Testis (tissue), 3 donors: ENCODE measurements around the gene BCL7A. TPM values are rescaled to one million over a fixed set of nuclear protein-coding genes. Genes with fewer than 3 reads are reported as not detected.

Source experiments
- DNase-seq: peaks from one replicate; pipeline ENCODE4 v3.0.0-alpha.2; 2019
- H3K27ac ChIP-seq, 2 donors: fragments of 200-600 bp; sonication (generic); one replicate each; pipeline ENCODE4 v1.5.1; 2019
- H3K27me3 ChIP-seq: fragments of 200-600 bp; sonication (generic); one replicate; pipeline ENCODE4 v1.5.1; 2019
- H3K36me3 ChIP-seq: fragments of 200-600 bp; sonication (generic); one replicate; pipeline ENCODE4 v1.5.1; 2017; ENCODE audit warnings: low read depth; ENCODE audit errors: missing control alignments
- H3K4me1 ChIP-seq: fragments of 200-600 bp; sonication (generic); one replicate; pipeline ENCODE4 v1.5.1; 2019
- H3K4me3 ChIP-seq, 2 donors: fragments of 200-600 bp; sonication (generic); one replicate each; pipeline ENCODE4 v1.5.1; 2017 to 2019
- H3K9me3 ChIP-seq: fragments of 200-600 bp; sonication (generic); one replicate; pipeline ENCODE4 v1.5.1; 2017
- POLR2A ChIP-seq: fragments of 450-650 bp; IDR thresholded peaks from one replicate; pipeline ENCODE4 v1.6.1; 2017; ENCODE audit warnings: antibody characterized with exemption, mild to moderate bottlenecking, moderate library complexity
- WGBS, 2 donors: methylation state at CpG; one replicate each; pipeline ENCODE4 v1.1.5; 2018; 5-methylcytosine and 5-hydroxymethylcytosine counted together
- intact Hi-C: fragments of 100-400 bp; cut with DNase I; formaldehyde crosslinking; loops from one replicate; pipeline ENCODE4 v1.15.1; 2023; ENCODE audit warnings: low total_unique reads
- polyA plus RNA-seq: library from polyadenylated mRNA; stranded (reverse); fragments of 350-450 nt; fragmentation: Illumina TruSeq; extraction: RNeasy Lipid Tissue Mini Kit (QIAGEN cat#74804); gene quantifications from one replicate; pipeline ENCODE4 v1.2.3, GENCODE V29; 2014; ENCODE audit warnings: low read depth, low replicate concordance; ENCODE audit not compliant: insufficient read depth
- total RNA-seq, 2 donors: library from RNA; depleted of rRNA; stranded (reverse); fragments of >200 nt; gene quantifications; one replicate each; pipeline ENCODE4 v1.2.3, GENCODE V29; 2016
- TF ChIP-seq, protein P1 (sequence below), 3 experiments: fragments of 450-650 bp in 2 of 3; fragments of 200-600 bp in 1 of 3; sonication (generic) in 1 of 3; IDR thresholded peaks; one replicate each; pipeline ENCODE4 v1.5.1; 2016 to 2019; ENCODE audit warnings: antibody characterized with exemption in 3 of 3, mild to moderate bottlenecking in 2 of 3, moderate library complexity in 1 of 3

BCL7A gene
- total and polyA plus RNA-seq, 3 donors from 2014 or later, result 5.9 to 11.1 (median 10.2) TPM

DNA sequence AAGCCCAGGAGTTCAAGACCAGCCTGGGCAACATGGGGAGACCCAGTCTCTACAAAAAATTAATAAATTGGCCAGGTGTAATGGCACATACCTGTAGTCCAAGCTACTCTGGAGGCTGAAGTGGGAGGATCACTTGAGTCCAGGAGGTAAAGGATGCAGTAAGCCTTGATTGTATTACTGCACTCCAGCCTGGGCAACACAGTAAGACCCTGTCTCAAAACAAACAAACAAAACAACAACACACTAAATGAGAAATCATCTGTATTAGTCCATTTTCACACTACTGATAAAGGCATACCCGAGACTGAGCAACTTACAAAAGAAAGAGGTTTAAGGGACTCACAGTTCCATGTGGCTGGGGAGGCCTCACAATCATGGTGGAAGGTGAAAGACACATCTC lies 52.1 kb downstream of the BCL7A start:
- no peak for DNase-seq
- TF ChIP-seq, protein P1, sequence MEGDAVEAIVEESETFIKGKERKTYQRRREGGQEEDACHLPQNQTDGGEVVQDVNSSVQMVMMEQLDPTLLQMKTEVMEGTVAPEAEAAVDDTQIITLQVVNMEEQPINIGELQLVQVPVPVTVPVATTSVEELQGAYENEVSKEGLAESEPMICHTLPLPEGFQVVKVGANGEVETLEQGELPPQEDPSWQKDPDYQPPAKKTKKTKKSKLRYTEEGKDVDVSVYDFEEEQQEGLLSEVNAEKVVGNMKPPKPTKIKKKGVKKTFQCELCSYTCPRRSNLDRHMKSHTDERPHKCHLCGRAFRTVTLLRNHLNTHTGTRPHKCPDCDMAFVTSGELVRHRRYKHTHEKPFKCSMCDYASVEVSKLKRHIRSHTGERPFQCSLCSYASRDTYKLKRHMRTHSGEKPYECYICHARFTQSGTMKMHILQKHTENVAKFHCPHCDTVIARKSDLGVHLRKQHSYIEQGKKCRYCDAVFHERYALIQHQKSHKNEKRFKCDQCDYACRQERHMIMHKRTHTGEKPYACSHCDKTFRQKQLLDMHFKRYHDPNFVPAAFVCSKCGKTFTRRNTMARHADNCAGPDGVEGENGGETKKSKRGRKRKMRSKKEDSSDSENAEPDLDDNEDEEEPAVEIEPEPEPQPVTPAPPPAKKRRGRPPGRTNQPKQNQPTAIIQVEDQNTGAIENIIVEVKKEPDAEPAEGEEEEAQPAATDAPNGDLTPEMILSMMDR (IDR thresholded peaks at IDR 0.05), result no peak
- no peak for TF ChIP-seq POLR2A
- H3K27me3 ChIP-seq, result no peaks in the 10 kb centered on the region
- no peaks in the 10 kb centered on the region for H3K36me3 ChIP-seq
- WGBS, 2 donors, result 88 to 97% methylated on average over 1 of the region's 1 CpG
- no peak overlapping the region for H3K4me3 ChIP-seq
- H3K9me3 ChIP-seq, result no peaks in the 10 kb centered on the region
- no peak overlapping the region for H3K27ac ChIP-seq
- intact Hi-C loops, result no loop called here
- H3K4me1 ChIP-seq, result peaks cover 17% of the 10 kb centered on the region

- Histone ChIP-seq H3K4me1 (peaks cover 27% of the 10 kb centered on the region), H3K36me3 (no peaks in the 10 kb centered on the region), H3K27me3 (no peaks in the 10 kb centered on the region), H3K9me3 (no peaks in the 10 kb centered on the region), H3K4me3 (no peak overlapping the region), H3K27ac (no peak overlapping the region)
- TF ChIP-seq POLR2A, result no peak
- TF ChIP-seq, protein P1 (IDR thresholded peaks at IDR 0.05), result no peak
- WGBS, 2 donors, result 59 to 68% methylated on average over 10 of the region's 10 CpGs
- intact Hi-C loops, result no loop called here
- no peak for DNase-seq
Measured at GRCh38 chr12:122076743-122077495, 55.2 kb downstream of the BCL7A start.

DNA sequence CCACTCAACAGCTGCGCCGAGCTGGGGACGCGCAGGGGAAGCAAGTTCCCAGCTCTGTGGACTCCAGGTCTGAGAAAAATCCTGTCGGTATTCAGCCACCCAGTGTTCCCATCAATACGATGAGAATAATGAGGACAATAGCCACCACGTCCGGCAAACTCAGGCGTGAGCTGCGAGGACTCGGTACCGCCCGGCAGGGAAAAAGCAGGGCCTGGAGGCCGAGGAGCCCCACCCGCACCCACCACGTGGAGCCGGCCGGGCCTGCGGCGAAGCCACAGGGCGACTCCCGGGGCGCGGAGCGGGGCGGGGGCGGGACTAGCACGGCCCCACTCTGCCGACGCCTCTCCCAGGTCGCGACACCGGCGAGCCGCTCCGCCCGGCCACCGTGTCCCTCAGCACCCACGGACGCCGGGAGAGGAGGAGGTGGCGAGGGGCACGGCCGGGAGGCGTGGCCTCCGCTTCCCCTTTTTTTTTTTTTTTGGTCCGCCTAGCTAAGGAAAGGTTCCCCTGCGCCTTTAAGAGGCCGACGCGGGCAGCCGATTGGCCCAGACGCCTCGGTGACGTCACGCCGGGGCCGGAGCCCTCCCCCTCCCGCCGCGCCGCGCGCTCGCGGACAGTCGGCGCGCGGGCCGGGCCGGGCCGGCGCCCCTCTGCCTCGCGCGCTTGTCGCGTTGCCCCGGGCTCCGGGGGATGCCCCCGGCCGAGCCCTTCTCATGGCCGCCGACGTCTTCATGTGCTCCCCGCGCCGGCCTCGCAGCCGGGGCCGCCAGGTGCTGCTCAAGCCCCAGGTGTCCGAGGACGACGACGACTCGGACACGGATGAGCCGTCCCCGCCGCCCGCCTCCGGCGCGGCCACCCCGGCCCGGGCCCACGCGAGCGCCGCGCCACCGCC lies 56.7 kb downstream of the BCL7A start, which contains the start of gene MLXIP:
Gene MLXIP (plus strand): TSS at position 616 of the 892 bp plus-strand sequence. CDS start 98 bp downstream, at position 714.
- peak within 1 kb of the TSS; percentile 60 to 76 for H3K4me3 ChIP-seq
- peak within 1 kb of the TSS; percentile 79 to 85 for H3K27ac ChIP-seq
- no peaks in the 10 kb centered on the region for H3K9me3 ChIP-seq
- no peak for TF ChIP-seq POLR2A
- TF ChIP-seq, protein P1 (IDR thresholded peaks at IDR 0.05), result no peak
- no peaks in the 10 kb centered on the region for H3K36me3 ChIP-seq
- intact Hi-C loops, result no loop called here
- H3K27me3 ChIP-seq, result no peaks in the 10 kb centered on the region
- DNase-seq, result peak; percentile 96
- peaks cover 35% of the 10 kb centered on the region for H3K4me1 ChIP-seq
- WGBS, 2 donors, result 1% methylated on average over 24 to 46 of the region's 113 CpGs

- H3K4me3 ChIP-seq, result peak overlapping the region; percentile 60 to 76
- peak; percentile 33 for DNase-seq
- no peaks in the 10 kb centered on the region for H3K27me3 ChIP-seq
- peaks cover 39% of the 10 kb centered on the region for H3K4me1 ChIP-seq
- WGBS, 2 donors, result 1% methylated on average over 22 to 38 of the region's 38 CpGs
- no peaks in the 10 kb centered on the region for H3K9me3 ChIP-seq
- H3K27ac ChIP-seq, result peak overlapping the region in 1 of 2 donors; percentile 85
- H3K36me3 ChIP-seq, result no peaks in the 10 kb centered on the region
- TF ChIP-seq, protein P1 (IDR thresholded peaks at IDR 0.05), result no peak
- no peak for TF ChIP-seq POLR2A
- intact Hi-C loops, result no loop called here
Measured at GRCh38 chr12:122079033-122079531, 57.4 kb downstream of the BCL7A start.
